Loucy (cell line): ENCODE measurements around the gene CFAP210.

Experiments
- H2AFZ ChIP-seq: fragments of 200-600 bp; sonication (generic); 2 replicates; pipeline ENCODE4 v1.6.0; 2016; ENCODE audit warnings: antibody characterized with exemption, mild to moderate bottlenecking, low read length, moderate library complexity
- H3F3A ChIP-seq: fragments of 200-600 bp; 2 replicates; pipeline ENCODE4 v1.6.0; 2016; ENCODE audit warnings: antibody characterized with exemption, low read depth, mild to moderate bottlenecking
- H3K27me3 ChIP-seq: fragments of 200-600 bp; sonication (generic); 2 replicates; pipeline ENCODE4 v1.6.1; 2014; ENCODE audit warnings: low read length, mild to moderate bottlenecking; ENCODE audit not compliant: insufficient read depth, poor library complexity, severe bottlenecking
- H3K36me3 ChIP-seq: fragments of 200-600 bp; sonication (generic); 2 replicates; pipeline ENCODE4 v1.6.1; 2016; ENCODE audit warnings: low read length; ENCODE audit not compliant: insufficient read depth
- H3K4me1 ChIP-seq: fragments of 200-600 bp; sonication (generic); 2 replicates; pipeline ENCODE4 v1.5.1; 2014; ENCODE audit warnings: low read length, mild to moderate bottlenecking; ENCODE audit not compliant: insufficient read depth, poor library complexity, severe bottlenecking
- H3K4me2 ChIP-seq: fragments of 200-600 bp; sonication (generic); 2 replicates; pipeline ENCODE4 v1.6.0; 2014; ENCODE audit warnings: antibody characterized with exemption, low read length, low read depth, mild to moderate bottlenecking; ENCODE audit not compliant: poor library complexity, severe bottlenecking
- H3K4me3 ChIP-seq: fragments of 200-600 bp; sonication (generic); 2 replicates; pipeline ENCODE4 v1.5.1; 2014; ENCODE audit warnings: low read length, mild to moderate bottlenecking, mixed read lengths; ENCODE audit not compliant: poor library complexity, severe bottlenecking
- H3K79me2 ChIP-seq: fragments of 200-600 bp; sonication (generic); 2 replicates; pipeline ENCODE4 v1.6.1; 2014; ENCODE audit warnings: low read length; ENCODE audit not compliant: insufficient read depth
- H3K9ac ChIP-seq: fragments of 200-600 bp; sonication (generic); 2 replicates; pipeline ENCODE4 v1.6.0; 2014; ENCODE audit warnings: mild to moderate bottlenecking, low read depth, low read length, moderate library complexity; ENCODE audit not compliant: poor library complexity, severe bottlenecking
- H3K9me2 ChIP-seq: fragments of 200-600 bp; sonication (generic); replicated peaks from 2 replicates; pipeline ENCODE4 v1.6.1; 2016; ENCODE audit warnings: low read depth, low read length, mixed read lengths
- H3K9me3 ChIP-seq: fragments of 200-600 bp; sonication (generic); 2 replicates; pipeline ENCODE4 v1.6.1; 2014; ENCODE audit warnings: mild to moderate bottlenecking, antibody characterized with exemption, low read length, low read depth; ENCODE audit not compliant: insufficient read depth
- H4K20me1 ChIP-seq: fragments of 200-600 bp; sonication (generic); 2 replicates; pipeline ENCODE4 v1.6.0; 2014; ENCODE audit warnings: antibody characterized with exemption, low read length, mild to moderate bottlenecking; ENCODE audit not compliant: insufficient read depth, poor library complexity, severe bottlenecking
- CTCF ChIP-seq: fragments of 200-600 bp; sonication (generic); conservative IDR thresholded peaks from 2 replicates; pipeline ENCODE4 v1.5.1; 2014; ENCODE audit warnings: mild to moderate bottlenecking, antibody characterized with exemption, low read length
- EZH2phosphoT487 ChIP-seq: fragments of 200-600 bp; IDR thresholded peaks from 2 replicates; pipeline ENCODE4 v1.6.1; 2018; ENCODE audit warnings: antibody characterized with exemption, mild to moderate bottlenecking, moderate library complexity, borderline replicate concordance

CFAP210 gene

GRCh38 chr2:169734169-169734847 is 40.1 kb upstream of the CFAP210 start:
- Histone ChIP-seq H3K4me2 (peak overlapping the region; percentile 97), H4K20me1 (peaks cover 21% of the 10 kb centered on the region), H3K36me3 (no peaks in the 10 kb centered on the region), H3K4me3 (peak overlapping the region; percentile 87), H3K9me2 (no peaks in the 10 kb centered on the region), H3F3A (no peaks in the 10 kb centered on the region), H3K79me2 (peaks cover 45% of the 10 kb centered on the region), H3K27me3 (no peaks in the 10 kb centered on the region), H3K4me1 (peaks cover 61% of the 10 kb centered on the region), H3K9ac (peak overlapping the region; percentile 83), H2AFZ (peak overlapping the region; percentile 72; the same call in 1 of the 2 replicates), H3K9me3 (no peaks in the 10 kb centered on the region)
- TF ChIP-seq CTCF (no peak), EZH2phosphoT487 (no peak)

- H3K9ac ChIP-seq: peak overlapping the region; percentile 66
- TF ChIP-seq EZH2phosphoT487: no peak
- 0 out of 2 replicates have a peak, but pooled peaks have one; percentile 10 for TF ChIP-seq CTCF
- H3K36me3 ChIP-seq: no peaks in the 10 kb centered on the region
- H4K20me1 ChIP-seq: peaks cover 21% of the 10 kb centered on the region
- peak overlapping the region; percentile 87 for H3K4me3 ChIP-seq
- H3K9me2 ChIP-seq: no peaks in the 10 kb centered on the region
- no peaks in the 10 kb centered on the region for H3F3A ChIP-seq
- peak overlapping the region; percentile 93 for H2AFZ ChIP-seq
- H3K79me2 ChIP-seq: peaks cover 34% of the 10 kb centered on the region
- no peaks in the 10 kb centered on the region for H3K9me3 ChIP-seq
- H3K27me3 ChIP-seq: no peaks in the 10 kb centered on the region
- H3K4me1 ChIP-seq: peaks cover 52% of the 10 kb centered on the region
- H3K4me2 ChIP-seq: peak overlapping the region; percentile 87
These were observed 38.6 kb upstream of the CFAP210 start for GRCh38 chr2:169732583-169733358.

GRCh38 chr2:169732075-169732474 is 37.9 kb upstream of the CFAP210 start:
- no peak for TF ChIP-seq CTCF
- no peak for TF ChIP-seq EZH2phosphoT487
- no peak overlapping the region for H3K4me2 ChIP-seq
- peaks cover 29% of the 10 kb centered on the region for H3K79me2 ChIP-seq
- no peaks in the 10 kb centered on the region for H3F3A ChIP-seq
- H2AFZ ChIP-seq: no peak overlapping the region
- H3K9ac ChIP-seq: no peak overlapping the region
- H3K9me2 ChIP-seq: no peaks in the 10 kb centered on the region
- H3K4me3 ChIP-seq: no peak overlapping the region
- H3K27me3 ChIP-seq: no peaks in the 10 kb centered on the region
- no peaks in the 10 kb centered on the region for H3K36me3 ChIP-seq
- H4K20me1 ChIP-seq: peaks cover 18% of the 10 kb centered on the region
- H3K9me3 ChIP-seq: no peaks in the 10 kb centered on the region
- H3K4me1 ChIP-seq: peaks cover 50% of the 10 kb centered on the region
